HepG2 (cell line): ENCODE data around the gene RIOK3. TPM values are rescaled to one million over a fixed set of nuclear protein-coding genes. Genes with fewer than 3 reads are reported as not detected.

Source experiments
- ATF2 ChIP-seq: sonication (generic); formaldehyde crosslinking; IDR thresholded peaks from 2 replicates; pipeline ENCODE4 v1.4.0; 2020; ENCODE audit warnings: missing genetic modification reagents
- CBFB ChIP-seq: sonication (generic); formaldehyde crosslinking; IDR thresholded peaks from 2 replicates; pipeline ENCODE4 v1.4.0; 2020; ENCODE audit warnings: missing genetic modification reagents
- CHCHD3 ChIP-seq: sonication (generic); formaldehyde crosslinking; IDR thresholded peaks from 2 replicates; pipeline ENCODE4 v1.8.0; 2022; ENCODE audit warnings: mild to moderate bottlenecking, missing genetic modification reagents, moderate library complexity
- ETV5 ChIP-seq: IDR thresholded peaks from 2 replicates; pipeline ENCODE4 v1.6.1; 2018; ENCODE audit warnings: missing biosample characterization, missing genetic modification reagents, inconsistent platforms, borderline replicate concordance
- GRHL1 ChIP-seq: sonication (generic); formaldehyde crosslinking; conservative IDR thresholded peaks from 2 replicates; pipeline ENCODE4 v1.8.0; 2022; ENCODE audit warnings: missing genetic modification reagents
- HMG20A ChIP-seq: IDR thresholded peaks from 2 replicates; pipeline ENCODE4 v1.6.1; 2016; ENCODE audit warnings: borderline replicate concordance
- RXRB ChIP-seq: IDR thresholded peaks from 2 replicates; pipeline ENCODE4 v1.6.1; 2016; ENCODE audit warnings: borderline replicate concordance, missing genetic modification reagents, missing compliant biosample characterization
- SAP130 ChIP-seq: IDR thresholded peaks from 2 replicates; pipeline ENCODE4 v1.6.1; 2016; ENCODE audit warnings: low read depth
- SPEN ChIP-seq: sonication (generic); formaldehyde crosslinking; IDR thresholded peaks from 2 replicates; pipeline ENCODE4 v1.5.1; 2020; ENCODE audit warnings: low read depth, mild to moderate bottlenecking, missing genetic modification reagents
- SSRP1 ChIP-seq: IDR thresholded peaks from 2 replicates; pipeline ENCODE4 v1.6.1; 2016; ENCODE audit warnings: control low read depth
- ZBTB40 ChIP-seq, 2 experiments: fragments of 450-650 bp in 1 of 2; sonication (generic) in 1 of 2; formaldehyde crosslinking in 1 of 2; IDR thresholded peaks; 2 replicates each; pipeline versions ENCODE4 v1.6.1 to v1.8.0; 2016 to 2022; ENCODE audit warnings: antibody characterized with exemption in 1 of 2, mild to moderate bottlenecking in 1 of 2, missing genetic modification reagents in 1 of 2
- ZFP91 ChIP-seq: sonication (generic); formaldehyde crosslinking; IDR thresholded peaks from 2 replicates; pipeline ENCODE4 v1.9.0; 2022; ENCODE audit warnings: missing genetic modification reagents, mild to moderate bottlenecking, borderline replicate concordance
- ZMAT3 ChIP-seq: sonication (generic); formaldehyde crosslinking; conservative IDR thresholded peaks from 2 replicates; pipeline ENCODE4 v1.7.0; 2021; ENCODE audit warnings: missing genetic modification reagents
- polyA plus RNA-seq, 8 experiments: library from polyadenylated mRNA; depleted of rRNA in 3 of 8; stranded (reverse) in 7 of 8; unstranded in 1 of 8; fragments of >200 nt; fragmentation: Illumina TruSeq in 4 of 8; extraction: Trizol in 4 of 8; gene quantifications; 2 replicates each; pipeline versions ENCODE4 v1.2.1 to v1.2.3, GENCODE V29; 2011 to 2016; ENCODE audit warnings: low read depth in 4 of 8, missing spikeins in 1 of 8, mixed read lengths in 1 of 8; ENCODE audit not compliant: insufficient read depth in 1 of 8
- total RNA-seq, 5 experiments: library from RNA; depleted of rRNA; stranded (reverse); fragments of >200 nt; fragmentation: Illumina TruSeq; extraction: Trizol; gene quantifications; 2 replicates each; pipeline ENCODE4 v1.2.3, GENCODE V29; 2016; ENCODE audit warnings: low read depth in 1 of 5

RIOK3 gene
- total and polyA plus RNA-seq, 2 of the 13 experiments (the other 11 are each of a cell fraction or from before 2014, with no cell fraction given) = 26.7 to 36.0 TPM

GRCh38 chr18:23452728-23453679 is at the start of gene RIOK3 (continued):
- TF ChIP-seq ZMAT3 (CRISPR knock-in tag) = 0 out of 2 replicates have a peak, but pooled peaks have one; percentile 24
- TF ChIP-seq CBFB (CRISPR knock-in tag) = no peak
- no peak for TF ChIP-seq SSRP1 (CRISPR knock-in tag)
- no peak for TF ChIP-seq GRHL1 (CRISPR knock-in tag)
- TF ChIP-seq CHCHD3 = no peak
- peak; percentile 80; the same call in 1 of the 2 replicates for TF ChIP-seq ETV5 (CRISPR knock-in tag)
- TF ChIP-seq RXRB (CRISPR knock-in tag) = peak; percentile 40; the same call in 1 of the 2 replicates
- TF ChIP-seq ZBTB40 (IDR thresholded peaks at IDR 0.05) = no peak
- peak; percentile 37 for TF ChIP-seq ZBTB40 (CRISPR knock-in tag; IDR thresholded peaks at IDR 0.05)
- peak; percentile 68 for TF ChIP-seq SPEN
- TF ChIP-seq HMG20A (CRISPR knock-in tag) = no peak; the same call in 1 of the 2 replicates
- peak; percentile 99 for TF ChIP-seq SAP130 (CRISPR knock-in tag)
- TF ChIP-seq ZFP91 = peak; percentile 84; the same call in 1 of the 2 replicates
- TF ChIP-seq ATF2 (CRISPR knock-in tag) = 0 out of 2 replicates have a peak, but pooled peaks have one; percentile 24
